LHCN-M2 (cell line): ENCODE measurements around the gene ATP2A3. TPM values are rescaled to one million over a fixed set of nuclear protein-coding genes. Genes with fewer than 3 reads are reported as not detected.

Experiments
- DNase-seq: peaks from one replicate; pipeline ENCODE4 v3.0.0-alpha.2; 2012; ENCODE audit warnings: low read depth
- polyA plus RNA-seq: library from polyadenylated mRNA; unstranded; fragments of >200 nt; gene quantifications from one replicate; pipeline ENCODE4 v1.2.1, GENCODE V29; 2012; ENCODE audit warnings: missing spikeins
- total RNA-seq: library from RNA; depleted of rRNA; stranded (reverse); fragments of >200 nt; gene quantifications from 2 replicates; pipeline ENCODE4 v1.2.3, GENCODE V29; 2014; rRNA removed

The ATP2A3 gene
- 0.77 and 3.8 TPM in 2 replicates for total RNA-seq
- polyA plus RNA-seq: 0.92 TPM

DNA sequence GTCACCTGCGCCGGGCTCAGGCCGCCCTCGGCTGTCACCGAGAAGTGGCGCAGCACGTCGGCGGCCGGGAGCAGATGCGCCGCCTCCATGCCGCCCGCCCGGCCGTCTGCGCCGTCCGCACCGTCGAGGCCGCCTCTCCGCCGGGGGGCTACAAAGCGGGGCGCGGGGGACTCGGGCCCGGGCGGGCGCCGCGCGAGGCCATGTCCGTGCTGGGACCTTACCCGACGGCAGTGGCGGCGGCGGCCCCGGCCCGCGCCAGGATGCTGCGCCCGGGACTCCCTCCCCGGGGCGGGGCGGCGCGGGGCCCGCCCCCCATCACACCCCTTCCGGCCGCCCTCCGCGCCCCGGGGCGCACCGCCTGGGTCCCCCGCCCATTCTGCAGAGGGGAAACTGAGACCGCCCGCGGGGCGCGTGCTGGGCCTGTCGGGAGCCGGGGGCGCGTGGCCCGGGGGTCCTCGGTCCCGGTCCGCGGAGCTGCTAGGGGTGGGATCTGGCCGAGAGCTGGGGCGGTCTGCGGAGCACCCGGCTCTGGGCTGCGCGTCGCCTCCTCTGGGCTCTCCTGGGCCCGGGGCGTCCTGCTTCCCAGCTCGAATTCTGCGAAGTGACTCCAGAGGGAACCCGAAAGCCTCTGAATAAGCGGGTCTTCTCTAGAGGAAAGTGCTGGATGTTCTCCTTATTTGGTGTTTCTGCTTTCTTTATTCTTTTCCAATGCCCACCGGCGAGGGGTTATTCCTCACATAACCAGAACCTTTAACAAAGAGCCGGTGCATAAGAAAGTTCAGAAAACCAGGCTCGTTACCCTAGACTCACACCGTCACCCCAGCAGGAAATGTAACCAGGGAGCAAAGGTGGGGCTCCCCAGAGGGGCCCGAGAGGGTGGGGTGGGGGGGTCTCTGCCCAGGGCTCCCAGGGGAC is at the start of gene ATP2A3:
ATP2A3 (minus strand) TSS at position 235 of the 915 bp plus-strand sequence; CDS start at position 89, 146 bp downstream.
- no peak for DNase-seq

DNA sequence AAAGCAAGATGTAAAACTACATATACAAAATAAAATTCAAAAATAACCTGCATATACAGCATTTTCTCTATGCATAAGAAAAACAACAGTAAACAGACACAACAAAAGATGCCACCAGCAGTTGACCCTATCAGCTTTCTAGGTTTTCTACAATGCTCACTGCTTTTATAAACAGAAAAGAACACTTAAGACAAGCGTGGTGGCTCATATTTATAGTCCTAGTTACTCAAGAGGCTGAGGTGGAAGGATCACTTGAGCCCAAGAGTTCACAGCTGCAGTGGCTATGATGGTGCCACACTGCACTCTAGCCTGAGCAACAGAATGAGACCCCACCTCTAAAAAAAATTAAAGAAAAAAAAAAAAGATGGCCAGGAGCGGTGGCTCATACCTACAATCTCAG is 46.5 kb upstream of the ATP2A3 start:
- no peak for DNase-seq

DNA sequence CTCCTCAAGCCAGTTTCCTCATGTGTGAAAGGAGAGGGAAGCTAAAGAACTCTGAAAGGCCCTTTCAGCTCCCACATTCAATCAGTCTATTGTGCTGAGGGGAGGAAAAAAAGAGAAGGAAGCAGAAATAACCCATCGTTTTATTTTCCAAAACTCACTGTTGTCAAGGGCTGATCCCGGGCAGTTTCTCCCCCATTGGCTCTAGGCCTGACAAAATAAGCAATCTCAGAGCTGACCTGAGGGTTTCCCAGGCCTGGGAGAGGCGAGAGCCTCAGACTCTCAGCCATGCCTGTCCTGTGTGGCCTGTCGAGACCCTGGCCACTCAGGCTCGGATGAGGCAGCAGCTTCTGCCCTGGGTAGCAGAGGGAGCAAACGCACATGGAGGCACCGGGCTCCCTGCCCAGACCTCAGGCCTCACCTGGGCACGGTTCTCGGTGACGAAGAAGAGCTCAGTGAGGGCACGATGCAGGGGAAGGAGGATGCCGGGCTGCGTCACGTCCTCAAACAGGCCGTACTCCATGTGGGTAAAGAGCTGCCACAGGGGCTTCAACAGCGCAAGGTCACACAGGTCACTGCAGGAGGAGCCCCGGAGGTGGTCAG is 45.0 kb upstream of the ATP2A3 start:
- no peak for DNase-seq

DNA sequence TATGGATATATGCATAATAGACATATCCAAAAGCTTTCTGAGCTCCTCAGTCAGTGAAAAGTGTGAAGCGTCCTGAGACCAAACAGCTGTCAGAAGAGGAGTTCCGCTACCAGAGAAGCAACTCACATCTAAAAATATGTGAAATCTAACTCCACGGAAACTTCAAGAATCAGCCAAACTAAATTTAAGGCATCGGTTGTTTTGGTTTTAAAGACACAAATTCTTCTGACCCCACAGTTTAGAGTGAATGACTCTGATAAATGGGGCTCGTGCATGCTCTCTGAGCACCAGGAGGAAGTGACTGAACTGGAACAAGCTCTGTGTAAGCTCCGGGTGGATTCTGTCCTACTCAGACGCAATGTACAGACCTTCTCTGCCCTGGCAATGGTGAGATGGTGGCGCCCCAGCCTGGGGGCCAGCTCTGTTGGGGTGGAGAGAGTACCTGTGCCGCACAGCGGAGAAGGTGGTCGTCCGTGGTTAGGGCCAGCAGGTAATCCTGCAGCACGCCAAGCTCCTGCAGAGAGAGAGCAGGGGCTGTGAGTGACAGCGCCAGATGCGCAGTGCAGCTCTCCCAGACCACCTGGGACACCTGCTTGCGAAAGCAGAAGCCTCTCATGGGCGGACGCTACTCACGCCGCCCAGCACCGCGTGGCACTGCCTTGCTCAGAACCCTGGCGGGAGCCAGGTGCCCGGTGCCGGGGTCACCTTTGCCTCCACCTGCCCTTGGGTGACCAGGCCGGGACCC is 44.4 kb upstream of the ATP2A3 start:
- no peak for DNase-seq

DNA sequence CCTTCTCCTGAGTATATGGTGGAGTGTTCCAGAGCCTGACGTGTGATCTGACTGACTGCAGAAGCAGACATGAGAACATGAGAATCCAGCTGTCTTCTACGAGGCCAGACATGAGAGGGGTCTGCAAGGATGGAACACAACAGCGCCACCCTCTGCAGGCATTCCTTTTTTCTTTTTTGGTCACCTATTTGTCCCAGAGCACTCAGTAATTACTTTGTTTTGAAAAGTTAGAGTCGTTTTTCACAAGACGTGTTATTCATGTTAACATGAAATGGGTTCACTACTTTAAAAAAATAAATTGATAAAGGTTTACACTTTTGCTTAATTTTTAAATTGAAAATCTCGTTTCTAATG is 43.8 kb upstream of the ATP2A3 start:
- no peak for DNase-seq

DNA sequence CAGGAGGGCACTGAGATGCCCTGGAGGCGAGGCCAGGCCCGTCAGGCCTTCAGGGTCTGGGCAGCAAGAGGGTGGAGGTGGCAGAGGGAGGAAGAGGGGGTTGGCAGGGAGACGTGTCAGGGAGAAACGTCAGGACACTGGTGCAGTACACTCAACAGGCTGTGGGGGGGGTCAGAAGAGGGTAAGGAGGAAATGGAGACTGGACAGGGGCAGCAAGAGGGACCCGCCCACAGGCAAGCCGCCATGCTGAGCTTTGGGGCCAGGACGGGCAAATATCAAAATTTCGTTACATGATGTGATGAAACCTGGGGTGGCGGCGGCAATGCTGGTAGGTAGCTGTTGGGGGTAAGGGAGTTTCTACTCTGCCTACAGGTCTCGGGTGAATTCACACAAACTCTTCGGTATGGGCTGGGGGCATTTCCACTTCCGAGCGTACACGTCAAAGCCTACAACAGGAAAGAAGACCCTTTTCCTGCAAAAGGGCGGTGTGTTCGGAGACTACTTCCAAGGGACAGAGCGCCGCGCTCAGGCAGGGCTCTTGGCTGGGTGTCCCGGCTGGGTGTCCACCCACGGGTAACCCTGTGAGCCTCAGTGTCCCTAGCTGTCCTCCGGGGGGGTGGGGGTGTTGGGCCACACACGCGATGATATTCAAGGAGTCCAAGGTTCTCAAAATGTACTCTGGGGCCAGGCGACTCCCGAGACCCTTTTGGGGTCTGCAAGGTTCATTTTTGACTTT is 43.3 kb upstream of the ATP2A3 start:
- DNase-seq: no peak

DNA sequence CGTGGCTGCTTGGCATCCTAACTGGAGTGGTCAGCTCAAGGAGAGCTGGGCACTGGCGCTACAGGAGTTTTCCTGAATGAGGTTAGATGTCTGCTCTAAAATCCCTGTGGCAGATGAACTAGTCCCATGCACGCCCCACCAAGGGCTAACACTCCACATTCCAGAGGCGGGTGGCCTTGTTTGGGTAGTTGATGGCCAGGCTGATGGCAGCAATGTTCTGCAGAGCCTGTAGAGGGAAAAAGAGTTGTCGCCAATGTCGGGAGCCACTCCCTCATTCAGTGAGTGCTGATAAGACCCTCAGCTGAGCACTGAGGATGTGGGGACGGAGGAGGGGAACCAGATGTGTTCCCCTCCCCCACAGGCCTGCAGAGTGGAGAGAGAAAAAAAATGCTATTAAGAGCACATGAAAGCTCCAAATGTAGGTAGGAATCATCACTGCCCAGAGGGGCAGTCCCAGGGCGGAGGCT is 42.5 kb upstream of the ATP2A3 start:
- DNase-seq: no peak

DNA sequence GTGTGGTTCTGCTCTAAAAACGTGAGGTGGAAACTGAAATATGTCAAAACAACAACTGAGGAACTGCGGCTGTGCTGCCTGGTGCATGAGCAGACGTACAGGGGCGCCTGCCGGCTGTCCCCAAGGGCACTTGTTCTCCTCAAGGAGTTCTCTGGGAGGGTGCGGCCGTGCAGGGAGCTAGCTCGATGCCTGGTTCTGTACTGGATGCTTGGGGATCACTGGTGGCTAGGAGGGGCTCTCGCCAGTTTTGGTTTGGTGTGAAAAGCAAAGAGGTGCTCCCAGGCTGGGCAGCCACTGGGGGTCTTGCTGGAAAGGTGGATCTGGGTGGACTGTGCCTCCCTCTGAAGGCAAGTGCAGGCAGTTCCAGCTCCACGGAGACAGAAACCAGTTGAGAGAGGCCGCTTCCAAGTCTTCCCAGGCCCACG is 41.9 kb upstream of the ATP2A3 start:
- DNase-seq: no peak

DNA sequence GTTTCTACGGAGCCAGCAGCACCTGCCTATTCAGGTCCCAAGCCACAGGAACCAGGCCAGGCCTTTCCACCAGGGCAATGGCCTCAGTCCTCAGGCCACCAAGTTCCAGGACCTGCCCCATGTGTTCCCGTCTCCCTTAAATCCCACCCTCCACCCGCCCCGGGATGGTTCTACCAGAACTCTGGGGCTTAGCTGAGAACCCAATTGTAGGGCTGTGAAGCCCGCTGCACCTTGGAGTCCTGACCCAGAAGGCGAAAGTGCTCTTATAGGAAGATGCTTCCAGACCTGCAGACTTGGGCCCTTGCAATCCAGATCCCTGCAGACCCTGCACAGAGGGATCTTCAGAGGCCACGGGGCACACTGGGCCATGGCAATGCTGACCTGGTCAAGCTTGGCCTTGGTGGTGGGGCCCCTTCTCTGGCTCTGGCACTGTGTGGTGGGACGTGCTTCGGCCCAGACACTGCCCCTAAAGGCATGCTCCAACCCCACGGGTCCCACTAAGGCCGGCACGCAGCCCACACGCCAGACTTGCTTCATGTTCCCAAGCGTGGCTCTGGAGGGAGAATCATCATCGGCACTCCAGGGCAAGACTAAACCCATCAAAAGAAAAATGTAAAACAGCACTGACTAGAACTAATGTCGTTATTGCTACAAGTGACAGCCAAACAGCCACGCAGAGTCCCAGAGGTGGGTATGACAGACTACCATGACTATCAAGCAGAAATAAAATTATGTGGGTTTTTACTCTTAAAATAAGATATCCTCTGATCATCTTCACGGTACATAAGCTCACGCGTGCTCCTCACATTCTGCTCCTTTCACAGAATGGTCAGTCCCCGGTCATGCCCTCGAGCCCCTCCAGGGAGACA is 41.3 kb upstream of the ATP2A3 start:
- no peak for DNase-seq

DNA sequence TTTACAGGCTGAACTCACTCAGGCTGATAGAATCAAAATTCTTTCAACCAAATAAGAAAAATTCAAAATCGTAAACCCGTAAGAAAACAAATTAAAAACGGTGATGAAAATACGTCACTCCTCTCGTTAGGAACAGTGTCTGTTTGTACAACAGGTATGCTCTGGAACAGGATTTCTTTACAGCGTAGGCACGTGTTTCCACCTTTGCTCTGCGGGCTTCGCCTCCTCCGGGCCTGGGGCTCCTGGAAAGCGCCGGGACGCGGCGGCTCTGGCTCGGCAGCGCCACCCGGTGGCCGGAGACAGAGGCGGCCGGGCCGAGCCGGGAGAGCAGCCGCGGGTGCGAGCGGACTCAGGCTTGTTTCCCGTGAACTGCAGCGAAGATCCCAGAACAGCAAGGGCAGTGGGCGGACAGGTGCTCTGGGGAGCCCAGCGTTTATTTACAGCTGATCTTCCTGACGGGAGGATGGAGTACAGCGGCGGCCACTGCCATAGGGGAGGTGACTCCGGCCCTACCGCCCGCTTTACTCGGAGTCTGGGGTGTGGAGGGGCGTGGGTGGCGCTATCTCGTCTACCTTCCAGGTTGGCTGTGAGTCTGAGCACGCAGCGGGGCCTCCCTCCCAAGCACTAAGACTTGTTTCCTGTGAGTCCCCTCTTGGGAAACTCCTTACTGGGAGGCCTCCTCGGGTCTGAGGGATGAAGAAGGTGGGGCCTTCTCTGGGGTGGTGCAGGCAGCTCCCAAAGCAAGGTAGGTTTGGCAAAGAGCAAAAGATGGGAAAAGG is 40.5 kb upstream of the ATP2A3 start:
- no peak for DNase-seq

DNA sequence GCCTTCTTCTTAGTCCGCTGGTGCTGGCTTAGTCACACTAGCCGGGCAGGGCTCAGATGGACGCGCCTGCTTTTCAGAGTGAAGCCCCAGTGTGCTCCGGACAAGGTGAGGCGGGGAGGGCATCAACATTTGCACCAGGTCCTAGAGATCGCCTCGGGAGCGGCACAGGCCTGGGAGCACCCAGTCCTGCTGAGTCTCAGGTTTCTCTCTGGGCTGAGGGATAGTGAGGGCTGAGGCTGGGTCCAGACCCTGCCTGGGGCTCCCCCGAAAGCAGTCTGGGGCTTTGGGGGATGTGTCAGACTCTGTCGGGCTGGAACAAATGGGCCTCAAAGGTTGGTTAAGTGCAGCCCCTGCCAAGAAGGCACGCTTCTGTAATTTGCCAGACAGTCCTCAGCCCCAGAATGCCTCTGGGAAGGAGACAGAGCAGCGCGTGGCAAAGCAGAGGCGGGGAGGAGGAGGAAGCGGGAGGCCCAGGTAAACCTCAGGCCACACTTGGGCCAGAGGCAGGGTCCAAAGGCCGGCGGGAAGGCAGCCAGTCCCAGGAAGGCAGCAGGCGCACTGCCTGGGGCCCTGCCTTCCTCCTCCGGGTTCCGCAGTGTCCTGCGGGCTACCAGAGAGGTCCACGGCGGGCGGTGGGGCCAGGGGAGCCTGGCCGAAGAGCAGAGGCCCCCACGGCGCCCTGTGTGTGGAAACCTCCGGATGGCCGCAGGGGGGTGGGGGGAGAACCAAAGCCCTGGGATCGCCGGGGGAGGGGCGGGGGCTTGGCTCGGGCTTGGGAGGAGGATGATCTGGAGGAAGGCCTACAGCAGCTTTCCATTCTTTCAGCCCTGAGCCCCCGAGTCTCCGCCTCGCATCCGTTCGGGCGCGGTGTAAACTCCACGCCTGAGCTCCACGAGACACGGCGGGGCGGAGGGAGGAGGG is 39.5 kb upstream of the ATP2A3 start:
- no peak for DNase-seq

DNA sequence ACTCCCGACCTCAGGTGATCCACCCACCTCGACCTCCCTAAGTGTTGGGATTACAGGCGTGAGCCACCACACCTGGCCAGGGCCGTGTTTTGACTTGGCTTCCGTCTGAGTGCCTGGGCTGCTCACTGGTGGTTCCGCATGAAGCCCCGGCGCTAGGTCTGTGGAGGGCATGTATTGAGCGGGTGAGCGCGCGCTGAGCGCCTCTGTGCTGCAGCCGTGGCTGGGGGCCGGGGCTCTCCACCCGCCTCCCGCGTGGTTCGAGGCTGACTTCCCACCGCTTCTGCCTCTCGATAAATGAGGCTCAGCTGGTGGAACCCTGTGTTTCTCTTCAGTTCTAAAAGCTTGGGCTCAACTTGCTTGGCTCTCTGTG is 38.9 kb upstream of the ATP2A3 start:
- no peak for DNase-seq

DNA sequence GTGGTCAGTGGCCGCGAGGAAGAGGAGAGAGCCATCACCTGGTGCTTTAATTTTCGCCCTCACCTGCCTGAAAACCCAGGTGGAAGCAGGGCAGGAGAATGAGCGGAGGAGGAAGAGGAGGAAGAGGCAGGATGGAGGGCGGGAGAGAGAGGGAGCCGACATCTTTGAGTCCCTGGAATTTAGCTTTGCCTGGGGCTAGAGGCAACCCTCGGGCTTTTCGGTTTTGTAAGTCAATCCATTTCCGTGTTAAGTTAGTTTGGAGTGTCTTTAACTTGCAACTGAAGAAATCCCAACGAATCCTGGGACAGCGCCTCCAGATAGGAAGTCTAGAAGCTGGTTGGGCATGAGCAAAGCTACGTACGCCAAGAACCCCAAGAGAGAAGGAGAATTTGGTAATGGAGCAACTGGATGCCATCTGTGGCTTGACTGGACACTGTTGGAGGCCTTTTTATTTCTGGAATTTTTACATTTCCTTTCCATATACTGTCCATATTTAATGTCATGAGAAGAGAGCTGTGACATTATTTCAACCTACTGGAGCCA is 36.9 kb upstream of the ATP2A3 start:
- DNase-seq: no peak

DNA sequence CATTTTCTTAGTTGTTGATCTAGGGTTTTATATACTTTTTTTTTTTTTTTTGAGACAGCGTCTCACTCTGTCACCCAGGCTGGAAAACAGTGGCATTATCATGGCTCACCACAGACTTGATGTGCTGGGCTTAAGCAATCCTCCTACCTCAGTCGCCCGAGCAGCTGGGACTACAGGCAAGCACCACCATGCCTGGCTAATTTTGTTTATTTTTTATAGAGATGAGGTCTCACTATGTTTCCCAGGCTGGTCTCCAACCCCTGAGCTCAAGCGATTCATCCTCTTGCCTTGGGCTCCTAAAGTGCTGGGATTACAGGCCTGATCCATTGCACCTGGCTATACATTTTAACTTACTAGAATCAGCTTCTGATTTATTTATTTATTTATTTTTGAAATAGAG is 34.2 kb upstream of the ATP2A3 start:
- DNase-seq: no peak

DNA sequence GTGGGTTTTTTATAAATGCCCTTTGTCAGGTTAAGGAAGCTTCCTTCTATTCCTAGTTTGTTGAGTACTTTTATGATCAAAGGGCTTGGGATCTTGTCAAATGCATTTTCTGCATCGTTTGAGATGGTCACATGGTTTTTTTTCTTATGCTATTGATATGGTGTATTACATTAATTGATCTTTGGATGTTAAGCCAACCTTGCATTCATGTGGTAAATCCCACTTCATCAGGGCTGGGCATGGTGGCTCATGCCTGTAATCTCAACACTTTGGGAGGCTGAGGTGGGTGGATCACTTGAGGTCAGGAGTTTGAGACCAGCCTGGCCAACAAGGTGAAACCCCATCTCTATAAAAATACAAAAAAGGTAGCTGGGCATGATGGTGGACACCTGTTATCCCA is 30.8 kb upstream of the ATP2A3 start:
- DNase-seq: no peak

DNA sequence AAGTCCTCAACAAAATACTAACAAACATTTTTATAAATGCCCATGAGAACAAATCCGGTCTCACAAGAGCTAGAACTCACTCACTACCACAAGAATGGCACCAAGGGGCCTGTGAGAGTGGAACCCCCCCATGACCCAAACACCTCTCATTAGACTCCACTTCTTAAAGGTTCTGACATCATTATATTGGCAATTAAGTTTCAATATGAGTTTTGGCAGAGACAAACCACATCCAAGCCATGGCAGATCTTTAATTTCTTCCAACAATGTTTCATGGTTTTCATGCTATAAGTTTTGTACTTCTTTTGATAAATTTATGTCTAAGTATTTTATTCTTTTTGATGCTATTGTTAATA is 30.0 kb upstream of the ATP2A3 start:
- DNase-seq: no peak

DNA sequence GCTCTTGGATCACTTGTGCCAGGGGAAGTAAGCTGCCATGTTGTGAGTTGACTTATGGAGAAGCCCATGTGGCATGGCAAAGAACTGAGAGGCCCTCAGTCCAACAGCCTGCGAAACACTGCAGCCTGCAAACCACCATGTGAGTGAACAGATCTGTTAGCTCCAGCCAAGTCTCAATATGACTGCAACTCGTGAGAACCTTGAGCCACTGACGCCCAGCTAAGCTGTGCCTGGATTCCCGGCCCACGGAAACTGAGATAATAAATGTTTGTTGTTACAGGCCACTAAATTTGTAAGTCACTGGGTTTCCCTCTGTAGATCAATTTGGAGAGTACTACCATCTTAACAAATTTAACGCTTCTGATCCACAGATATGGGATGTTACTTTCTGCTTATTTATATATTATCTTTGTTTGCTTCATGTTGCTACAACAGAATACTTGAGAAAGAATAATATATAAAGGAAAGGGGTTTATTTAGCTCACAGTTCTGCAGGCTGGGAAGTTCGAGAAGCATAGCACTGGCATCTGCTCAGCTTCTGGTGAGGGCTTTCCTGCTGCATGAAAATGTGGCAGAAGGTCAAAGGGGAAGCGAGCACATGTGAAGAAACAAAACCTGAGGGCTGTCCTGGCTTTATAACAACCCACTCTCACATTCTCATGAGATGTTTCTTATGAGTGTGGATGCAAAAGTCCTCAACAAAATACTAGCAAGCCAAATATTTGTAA is 29.4 kb upstream of the ATP2A3 start:
- no peak for DNase-seq

DNA sequence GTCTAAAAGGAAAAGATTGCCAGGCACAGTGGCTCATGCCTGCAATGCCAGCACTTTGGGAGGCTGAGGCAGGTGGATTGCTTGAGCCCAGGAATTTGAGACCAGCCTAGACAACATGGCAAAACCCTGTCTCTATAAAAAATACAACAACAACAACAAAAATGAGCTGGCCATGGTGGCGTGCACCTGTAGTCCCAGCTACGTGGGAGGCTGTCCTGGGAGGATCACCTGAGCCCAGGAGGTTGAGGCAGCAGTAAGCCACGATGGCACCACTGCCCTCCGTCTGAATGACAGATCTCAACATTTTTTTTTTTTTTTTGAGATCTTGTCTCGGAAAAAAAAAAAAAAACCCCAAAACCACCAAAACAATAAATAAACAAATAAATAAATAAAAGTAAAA is 28.1 kb upstream of the ATP2A3 start:
- no peak for DNase-seq
